Mesothelial cell of epicardium (in vitro differentiated cells): Measurements from ENCODE around the gene LRRC58. TPM values are rescaled to one million over a fixed set of nuclear protein-coding genes. Genes with fewer than 3 reads are reported as not detected.
"Not testable (repeated sequence)": the region's sequence is repeated elsewhere in the genome, so short reads cannot be mapped to it uniquely, and the experiment has no call there.

ENCODE experiments used
- DNase-seq, 2 experiments: peaks; one replicate each; pipeline ENCODE4 v3.0.0; 2021; ENCODE audit warnings: low spot score in 2 of 2; ENCODE audit not compliant: unreplicated experiment in 2 of 2
- H3K27ac Mint-ChIP-seq: 2 replicates; pipeline ENCODE4 v1.8.0; 2021; ENCODE audit warnings: mixed read lengths
- H3K27me3 Mint-ChIP-seq: 2 replicates; pipeline ENCODE4 v1.8.0; 2021; ENCODE audit warnings: low read depth, mixed read lengths
- H3K36me3 Mint-ChIP-seq: 2 replicates; pipeline ENCODE4 v1.8.0; 2021; ENCODE audit warnings: mixed read lengths
- H3K4me1 Mint-ChIP-seq: 2 replicates; pipeline ENCODE4 v1.8.0; 2021; ENCODE audit warnings: mixed read lengths
- H3K4me3 Mint-ChIP-seq: 2 replicates; pipeline ENCODE4 v1.8.0; 2021; ENCODE audit warnings: mild to moderate bottlenecking, moderate library complexity, mixed read lengths
- H3K9me3 Mint-ChIP-seq: 2 replicates; pipeline ENCODE4 v1.8.0; 2021; ENCODE audit warnings: mixed read lengths
- total RNA-seq: library from RNA; stranded (reverse); gene quantifications from 3 replicates; pipeline ENCODE4 v1.2.1, GENCODE V29; 2021
- TF ChIP-seq, protein P1 (sequence below): fragments of 200-600 bp; sonication (generic); IDR thresholded peaks from one replicate; pipeline ENCODE4 v1.5.0; 2021; ENCODE audit warnings: antibody characterized with exemption; ENCODE audit not compliant: unreplicated experiment

LRRC58 gene
- total RNA-seq, 1 donor from 2014 or later, result 18.7 TPM

DNA sequence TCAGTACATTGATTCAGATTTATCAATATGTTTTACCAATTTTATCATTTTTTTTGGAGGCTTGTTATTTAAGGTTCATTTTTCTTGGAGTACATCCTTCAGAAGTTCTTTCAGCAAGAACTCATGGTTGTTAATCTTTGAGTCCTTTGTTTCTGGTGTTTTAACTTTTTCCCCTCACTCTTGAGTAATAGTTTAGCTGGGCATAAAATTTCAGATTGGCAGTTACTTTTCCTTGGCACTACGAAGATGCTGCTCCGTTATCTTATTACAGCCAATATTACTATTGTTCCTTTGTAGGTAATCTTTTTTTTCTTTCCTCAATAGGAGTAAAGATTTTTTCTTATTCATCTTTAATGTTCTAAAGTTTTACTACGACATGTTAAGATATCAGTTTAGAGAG, 9.8 kb downstream of the LRRC58 start:
- DNase-seq, result no peak
- TF ChIP-seq, protein P1, sequence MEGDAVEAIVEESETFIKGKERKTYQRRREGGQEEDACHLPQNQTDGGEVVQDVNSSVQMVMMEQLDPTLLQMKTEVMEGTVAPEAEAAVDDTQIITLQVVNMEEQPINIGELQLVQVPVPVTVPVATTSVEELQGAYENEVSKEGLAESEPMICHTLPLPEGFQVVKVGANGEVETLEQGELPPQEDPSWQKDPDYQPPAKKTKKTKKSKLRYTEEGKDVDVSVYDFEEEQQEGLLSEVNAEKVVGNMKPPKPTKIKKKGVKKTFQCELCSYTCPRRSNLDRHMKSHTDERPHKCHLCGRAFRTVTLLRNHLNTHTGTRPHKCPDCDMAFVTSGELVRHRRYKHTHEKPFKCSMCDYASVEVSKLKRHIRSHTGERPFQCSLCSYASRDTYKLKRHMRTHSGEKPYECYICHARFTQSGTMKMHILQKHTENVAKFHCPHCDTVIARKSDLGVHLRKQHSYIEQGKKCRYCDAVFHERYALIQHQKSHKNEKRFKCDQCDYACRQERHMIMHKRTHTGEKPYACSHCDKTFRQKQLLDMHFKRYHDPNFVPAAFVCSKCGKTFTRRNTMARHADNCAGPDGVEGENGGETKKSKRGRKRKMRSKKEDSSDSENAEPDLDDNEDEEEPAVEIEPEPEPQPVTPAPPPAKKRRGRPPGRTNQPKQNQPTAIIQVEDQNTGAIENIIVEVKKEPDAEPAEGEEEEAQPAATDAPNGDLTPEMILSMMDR, result no peak
- Mint-ChIP-seq H3K4me1 (peaks cover 4% of the 10 kb centered on the region), H3K9me3 (peaks cover 24% of the 10 kb centered on the region), H3K36me3 (peaks cover 46% of the 10 kb centered on the region), H3K27me3 (no peaks in the 10 kb centered on the region), H3K27ac (no peak overlapping the region), H3K4me3 (no peak overlapping the region)

DNA sequence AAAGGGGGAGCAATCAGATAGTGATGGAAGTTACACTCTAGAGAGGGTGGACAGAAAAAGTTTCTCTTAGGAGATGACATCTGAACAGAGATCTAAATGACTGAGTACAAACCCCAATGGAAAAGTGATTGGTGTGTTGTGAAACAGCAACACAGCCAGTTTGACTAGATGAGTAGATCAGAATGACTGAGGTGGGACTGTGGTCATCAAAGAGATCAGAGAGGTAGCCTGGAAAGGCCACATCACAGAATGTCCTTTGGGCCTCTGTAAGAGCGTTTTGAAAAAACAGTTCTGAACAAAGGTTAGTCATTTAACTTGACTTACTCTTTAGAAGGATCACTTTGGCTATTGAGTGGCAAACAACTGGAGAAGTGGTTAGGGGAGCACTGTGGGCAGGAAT, 10.6 kb downstream of the LRRC58 start:
- TF ChIP-seq, protein P1, result no peak
- Mint-ChIP-seq H3K4me3 (no peak overlapping the region), H3K36me3 (peaks cover 50% of the 10 kb centered on the region), H3K27me3 (no peaks in the 10 kb centered on the region), H3K4me1 (no peaks in the 10 kb centered on the region), H3K27ac (no peak overlapping the region), H3K9me3 (peaks cover 24% of the 10 kb centered on the region)
- DNase-seq, result no peak

DNA sequence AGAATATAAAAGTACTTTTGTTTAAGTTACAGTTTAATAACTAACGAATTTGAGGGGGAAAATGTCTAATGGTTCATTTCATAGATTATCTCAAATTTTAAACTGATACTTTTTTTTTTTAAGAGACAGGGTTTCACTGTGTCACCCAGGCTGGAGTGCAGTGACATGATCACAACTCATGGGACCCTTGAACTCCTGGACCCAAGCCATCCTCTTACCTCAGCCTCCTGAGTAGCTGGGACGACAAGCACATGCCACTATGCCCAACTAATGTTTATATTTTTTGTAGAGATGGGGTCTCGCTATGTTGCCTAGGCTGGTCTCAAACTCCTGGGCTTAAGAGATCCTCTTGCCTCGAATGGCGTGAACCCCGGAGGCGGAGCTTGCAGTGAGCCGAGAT, 16.5 kb downstream of the LRRC58 start:
- H3K9me3 Mint-ChIP-seq, result peaks cover 3% of the 10 kb centered on the region
- H3K36me3 Mint-ChIP-seq, result peaks cover 30% of the 10 kb centered on the region
- no peak overlapping the region for H3K4me3 Mint-ChIP-seq
- H3K4me1 Mint-ChIP-seq, result no peaks in the 10 kb centered on the region
- no peak for DNase-seq
- H3K27me3 Mint-ChIP-seq, result no peaks in the 10 kb centered on the region
- TF ChIP-seq, protein P1, result no peak
- no peak overlapping the region for H3K27ac Mint-ChIP-seq

DNA sequence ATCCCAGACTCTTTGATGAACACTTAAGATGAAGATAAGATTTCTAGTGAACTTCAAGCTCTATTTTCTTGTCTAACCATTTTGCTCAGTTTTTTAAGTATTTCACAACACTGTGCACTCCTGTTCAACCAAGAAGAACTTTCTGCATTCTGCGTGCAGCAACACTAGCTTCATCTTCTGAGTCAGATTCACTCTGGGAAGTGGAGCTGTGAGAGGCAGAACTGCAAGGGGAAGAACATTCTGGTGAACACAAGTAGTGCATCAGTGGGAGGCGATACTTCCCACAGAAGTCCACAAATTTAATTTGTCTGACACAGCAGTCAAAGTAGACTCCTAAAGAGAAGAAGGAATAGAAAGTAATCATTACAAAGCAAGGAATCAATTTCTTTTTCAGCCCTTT, 18.1 kb downstream of the LRRC58 start:
- Mint-ChIP-seq H3K4me1 (no peaks in the 10 kb centered on the region), H3K4me3 (no peak overlapping the region), H3K27ac (no peak overlapping the region), H3K9me3 (no peaks in the 10 kb centered on the region), H3K36me3 (peaks cover 31% of the 10 kb centered on the region), H3K27me3 (no peaks in the 10 kb centered on the region)
- TF ChIP-seq, protein P1, result no peak
- no peak for DNase-seq

DNA sequence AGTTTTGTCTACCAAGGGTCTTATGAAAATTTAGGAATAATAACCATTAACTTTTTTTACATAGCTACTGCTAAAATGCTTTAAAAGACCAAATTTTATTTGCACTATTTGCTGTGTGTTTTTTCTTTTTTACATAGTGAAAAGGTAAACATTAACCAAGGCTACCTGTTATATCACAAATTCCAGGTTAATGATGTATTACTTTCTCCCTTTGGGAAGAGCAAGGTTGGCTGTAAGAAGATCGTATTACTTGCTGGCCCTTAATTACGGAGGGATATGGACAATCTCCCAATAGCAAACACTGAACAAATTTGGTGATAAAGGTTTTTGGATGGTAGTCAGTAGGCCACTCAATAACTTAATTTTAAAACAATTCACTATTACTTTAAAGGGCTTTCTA, 22.4 kb downstream of the LRRC58 start:
- DNase-seq, result no peak
- TF ChIP-seq, protein P1, result no peak
- Mint-ChIP-seq H3K4me3 (no peak overlapping the region), H3K27ac (no peak overlapping the region), H3K27me3 (no peaks in the 10 kb centered on the region), H3K9me3 (peaks cover 4% of the 10 kb centered on the region), H3K4me1 (no peaks in the 10 kb centered on the region), H3K36me3 (peaks cover 27% of the 10 kb centered on the region)

DNA sequence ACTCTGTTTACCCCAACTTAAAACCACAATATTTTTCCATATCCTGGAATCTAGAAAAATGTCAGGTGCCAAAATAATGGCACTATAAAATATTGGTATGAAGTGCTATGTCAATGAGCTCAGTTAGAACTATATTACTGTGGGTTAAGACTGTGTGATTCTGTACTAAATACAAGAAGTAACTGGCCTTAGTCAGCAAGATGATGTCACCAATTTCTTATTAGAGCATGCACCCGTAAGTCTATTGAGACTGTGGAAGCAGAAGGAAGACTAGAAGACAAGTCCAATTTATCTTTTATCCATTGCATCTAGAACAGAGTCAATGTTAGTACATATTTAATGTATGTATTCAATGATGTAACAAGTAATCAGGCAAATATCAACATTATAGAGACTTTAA, 25.0 kb downstream of the LRRC58 start:
- H3K36me3 Mint-ChIP-seq, result peaks cover 37% of the 10 kb centered on the region
- H3K27me3 Mint-ChIP-seq, result no peaks in the 10 kb centered on the region
- TF ChIP-seq, protein P1, result no peak
- no peak overlapping the region for H3K27ac Mint-ChIP-seq
- H3K9me3 Mint-ChIP-seq, result peaks cover 13% of the 10 kb centered on the region
- no peak for DNase-seq
- no peak overlapping the region for H3K4me3 Mint-ChIP-seq
- H3K4me1 Mint-ChIP-seq, result no peaks in the 10 kb centered on the region

DNA sequence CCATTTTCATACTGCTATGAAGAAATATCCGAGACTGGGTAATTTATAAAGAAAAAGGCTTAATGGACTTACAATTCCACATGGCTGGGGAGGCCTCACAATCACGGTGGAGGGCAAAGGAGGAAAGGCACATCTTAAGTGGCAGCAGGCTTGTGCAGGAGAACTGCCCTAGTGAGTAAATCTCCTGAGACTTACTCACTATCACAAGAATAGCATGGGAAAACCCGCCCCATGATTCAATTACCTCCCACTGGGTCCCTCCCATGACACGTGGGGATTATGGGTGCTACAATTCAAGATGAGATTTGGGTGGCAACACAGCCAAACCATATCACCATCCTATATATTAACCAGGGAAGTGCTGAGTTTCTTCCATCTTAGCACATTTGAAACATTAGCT, 25.4 kb downstream of the LRRC58 start:
- not testable (repeated sequence) for H3K27ac Mint-ChIP-seq

More for the DNA sequence above, 25.4 kb downstream of the LRRC58 start:
- H3K9me3 Mint-ChIP-seq, result peaks cover 15% of the 10 kb centered on the region
- not testable (repeated sequence) for DNase-seq, H3K4me1 Mint-ChIP-seq, H3K27me3 Mint-ChIP-seq, H3K4me3 Mint-ChIP-seq
- H3K36me3 Mint-ChIP-seq, result peaks cover 38% of the 10 kb centered on the region
